HCT116 (cell line): Measurements from ENCODE around the gene MRPS34. TPM values are rescaled to one million over a fixed set of nuclear protein-coding genes. Genes with fewer than 3 reads are reported as not detected.

ENCODE experiments used
- ATAC-seq: fragments of 200-7000 bp; cut with Tn5 transposase; 2 replicates; pipeline ENCODE4 v1.9.1; 2020; ENCODE audit warnings: mild to moderate bottlenecking, moderate library complexity
- BruUV-seq: library from RNA; stranded (reverse); fragments of 400-500 nt; replicated peaks from 2 replicates; lab custom pipeline; 2021; lab: Mats Ljungman, UMichigan
- CTCF ChIA-PET: fragments of 300-600 bp; sonication (Branson Sonifier 250); formaldehyde crosslinking; loops from one replicate; lab custom pipeline; 2021; ENCODE audit warnings: antibody characterized with exemption; lab: Charles Lee
- POLR2A ChIA-PET: fragments of 300-600, 350-600 bp; sonication (Branson Sonifier 250); formaldehyde crosslinking; loops from one replicate; lab custom pipeline; 2021; ENCODE audit warnings: antibody characterized with exemption; lab: Charles Lee
- RAD21 ChIA-PET, 2 experiments: fragments of 300-600 bp; sonication (Branson Sonifier 250); formaldehyde crosslinking; loops; one replicate each; lab custom pipeline; 2023; ENCODE audit warnings: low total read pairs in 2 of 2; ENCODE audit not compliant: uncharacterized antibody in 2 of 2, unreplicated experiment in 2 of 2, low non-redundant PET in 1 of 2; lab: Charles Lee
- DNase-seq: peaks from one replicate; pipeline ENCODE4 v3.0.0-alpha.2; 2010; ENCODE audit warnings: low read depth, low spot score
- H2AFZ ChIP-seq: fragments of 200-600 bp; shearing (Covaris generic), sonication (generic); 2 replicates; pipeline ENCODE4 v1.6.1; 2017; ENCODE audit warnings: low read depth, mixed run types, mixed read lengths, antibody characterized with exemption, low read length; ENCODE audit not compliant: poor library complexity, severe bottlenecking
- H3K27ac ChIP-seq: 2 replicates; pipeline ENCODE4 v1.5.1; 2012; ENCODE audit warnings: low read depth, low read length
- H3K27me3 ChIP-seq: fragments of 200-600 bp; sonication (generic); 2 replicates; pipeline ENCODE4 v1.6.1; 2016; ENCODE audit warnings: mixed run types, low read length, mixed read lengths; ENCODE audit not compliant: insufficient read depth
- H3K36me3 ChIP-seq, 2 experiments: fragments of 200-500 bp in 1 of 2; fragments of 200-600 bp in 1 of 2; sonication (Bioruptor generic) in 1 of 2; sonication (generic) in 1 of 2; 2 replicates each; pipeline versions ENCODE4 v1.5.1 to v1.6.1; 2014 to 2016; ENCODE audit warnings: low read length in 2 of 2, inconsistent platforms in 1 of 2, mixed read lengths in 1 of 2, mixed run types in 1 of 2; ENCODE audit not compliant: insufficient read depth in 2 of 2, control insufficient read depth in 1 of 2
- H3K4me1 ChIP-seq, 2 experiments: fragments of 200-600 bp in 1 of 2; sonication (generic) in 1 of 2; 2 replicates each; pipeline versions ENCODE4 v1.5.1 to v1.6.1; 2012 to 2017; ENCODE audit warnings: low read length in 2 of 2, inconsistent platforms in 1 of 2, mild to moderate bottlenecking in 1 of 2, mixed read lengths in 1 of 2, mixed run types in 1 of 2, moderate library complexity in 1 of 2; ENCODE audit not compliant: insufficient read depth in 2 of 2, control insufficient read depth in 1 of 2
- H3K4me2 ChIP-seq: fragments of 200-600 bp; sonication (generic); 2 replicates; pipeline ENCODE4 v1.6.1; 2017; ENCODE audit warnings: mixed run types, low read length, mixed read lengths
- H3K4me3 ChIP-seq, 2 experiments: fragments of 200-600 bp in 1 of 2; sonication (generic) in 1 of 2; replicated peaks in 1 of 2; 2 replicates each; pipeline ENCODE4 v1.5.1; 2011 to 2016; ENCODE audit warnings: low read length in 2 of 2, control low read depth in 1 of 2, low read depth in 1 of 2, mild to moderate bottlenecking in 1 of 2, mixed read lengths in 1 of 2, mixed run types in 1 of 2
- H3K79me2 ChIP-seq: fragments of 200-600 bp; sonication (generic); 2 replicates; pipeline ENCODE4 v1.6.1; 2017; ENCODE audit warnings: mild to moderate bottlenecking, mixed run types, low read length, moderate library complexity, mixed read lengths; ENCODE audit not compliant: insufficient read depth
- H3K9ac ChIP-seq: fragments of 200-600 bp; sonication (generic); 2 replicates; pipeline ENCODE4 v1.6.1; 2016; ENCODE audit warnings: low read length, mixed read lengths
- H3K9me2 ChIP-seq: fragments of 200-600 bp; sonication (generic), shearing (Covaris generic); 2 replicates; pipeline ENCODE4 v1.6.1; 2017; ENCODE audit warnings: mixed run types, mild to moderate bottlenecking, moderate library complexity; ENCODE audit not compliant: insufficient read depth
- H3K9me3 ChIP-seq, 2 experiments: fragments of 200-500 bp in 1 of 2; fragments of 200-600 bp in 1 of 2; sonication (Bioruptor generic) in 1 of 2; sonication (generic) in 1 of 2; 2 replicates each; pipeline ENCODE4 v1.6.1; 2014 to 2017; ENCODE audit warnings: low read length in 2 of 2, mixed read lengths in 2 of 2, inconsistent platforms in 1 of 2, low read depth in 1 of 2, mild to moderate bottlenecking in 1 of 2, mixed run types in 1 of 2, moderate library complexity in 1 of 2; ENCODE audit not compliant: control insufficient read depth in 1 of 2, insufficient read depth in 1 of 2
- H4K20me1 ChIP-seq: fragments of 200-600 bp; sonication (generic), shearing (Covaris generic); 2 replicates; pipeline ENCODE4 v1.6.1; 2017; ENCODE audit warnings: mixed run types, mild to moderate bottlenecking, moderate library complexity; ENCODE audit not compliant: insufficient read depth
- CBX3 ChIP-seq: IDR thresholded peaks from 2 replicates; pipeline ENCODE4 v1.6.1; 2012; ENCODE audit warnings: low read depth
- CTCF ChIP-seq, 3 experiments: fragments of 200-600 bp in 1 of 3; sonication (generic) in 1 of 3; IDR thresholded peaks in 2 of 3; conservative IDR thresholded peaks in 1 of 3; 2 replicates each; pipeline ENCODE4 v1.5.1; 2012 to 2017; ENCODE audit warnings: low read depth in 2 of 3, low read length in 2 of 3, antibody characterized with exemption in 1 of 3, borderline replicate concordance in 1 of 3, control low read depth in 1 of 3, mild to moderate bottlenecking in 1 of 3, mixed read lengths in 1 of 3, mixed run types in 1 of 3, moderate library complexity in 1 of 3; ENCODE audit not compliant: insufficient read depth in 1 of 3
- EZH2 ChIP-seq: fragments of 200-600 bp; sonication (generic); IDR thresholded peaks from 2 replicates; pipeline ENCODE4 v1.6.1; 2017; ENCODE audit warnings: antibody characterized with exemption, mixed run types
- FOSL1 ChIP-seq: IDR thresholded peaks from 2 replicates; pipeline ENCODE4 v1.6.1; 2012; ENCODE audit warnings: low read depth
- JUND ChIP-seq: IDR thresholded peaks from 2 replicates; pipeline ENCODE4 v1.6.1; 2012
- MAX ChIP-seq: IDR thresholded peaks from 2 replicates; pipeline ENCODE4 v1.6.1; 2012
- POLR2A ChIP-seq: IDR thresholded peaks from 2 replicates; pipeline ENCODE4 v1.7.0; 2011; ENCODE audit warnings: borderline replicate concordance; ENCODE audit not compliant: insufficient read depth, insufficient read length; ENCODE audit errors: extremely low read depth
- POLR2AphosphoS5 ChIP-seq: IDR thresholded peaks from 2 replicates; pipeline ENCODE4 v1.6.1; 2011; ENCODE audit warnings: mild to moderate bottlenecking, low read depth, low read length, moderate library complexity
- SIN3A ChIP-seq: IDR thresholded peaks from 2 replicates; pipeline ENCODE4 v1.6.1; 2012; ENCODE audit warnings: low read depth
- SP1 ChIP-seq: IDR thresholded peaks from 2 replicates; pipeline ENCODE4 v1.6.1; 2012; ENCODE audit warnings: low read depth
- ZBTB33 ChIP-seq: IDR thresholded peaks from 2 replicates; pipeline ENCODE4 v1.6.1; 2011; ENCODE audit warnings: mild to moderate bottlenecking, low read length, moderate library complexity; ENCODE audit not compliant: insufficient replicate concordance; ENCODE audit errors: extremely low read depth
- ZFX ChIP-seq: fragments of 450-650 bp; IDR thresholded peaks from 2 replicates; pipeline ENCODE4 v1.6.1; 2017
- ZNF274 ChIP-seq: fragments of 200-500 bp; sonication (Bioruptor generic); IDR thresholded peaks from 2 replicates; pipeline ENCODE4 v1.6.1; 2014; ENCODE audit warnings: mild to moderate bottlenecking, low read depth, low read length, inconsistent platforms
- intact Hi-C: fragments of 100-400 bp; cut with micrococcal nuclease; formaldehyde crosslinking; loops from 2 replicates; pipeline ENCODE4 v1.10.0; 2022
- total RNA-seq: library from RNA; stranded (reverse); gene quantifications from one replicate; pipeline ENCODE4 v1.2.1, GENCODE V29; 2021; ENCODE audit not compliant: unreplicated experiment
- TF ChIP-seq, protein P1 (sequence below): IDR thresholded peaks from 2 replicates; pipeline ENCODE4 v1.6.1; 2012

Gene MRPS34
- total RNA-seq, 1 experiment from 2014 or later = 200 TPM

GRCh38 chr16:1818204-1818872 lies 45.4 kb upstream of the MRPS34 start:
- RAD21 ChIA-PET = no interaction called here
- no peak overlapping the region for H2AFZ ChIP-seq
- H3K27me3 ChIP-seq = no peaks in the 10 kb centered on the region
- H3K79me2 ChIP-seq = no peaks in the 10 kb centered on the region
- CTCF ChIA-PET = no interaction called here
- ATAC-seq (no peak), DNase-seq (no peak)
- POLR2A ChIA-PET = no interaction called here
- no peak overlapping the region for H3K4me2 ChIP-seq
- no peak overlapping the region for H3K4me3 ChIP-seq
- TF ChIP-seq FOSL1 = no peak
- TF ChIP-seq JUND = no peak
- TF ChIP-seq POLR2AphosphoS5 = no peak
- TF ChIP-seq SIN3A = no peak
- TF ChIP-seq CBX3 = no peak
- no peak for TF ChIP-seq SP1
- TF ChIP-seq ZNF274 = no peak
- no peak for TF ChIP-seq ZBTB33
- no peak overlapping the region for H3K9ac ChIP-seq
- intact Hi-C loops = no loop called here
- no peaks in the 10 kb centered on the region for H3K9me2 ChIP-seq
- no peaks in the 10 kb centered on the region for H3K4me1 ChIP-seq
- H3K9me3 ChIP-seq = no peaks in the 10 kb centered on the region
- no peak overlapping the region for H3K27ac ChIP-seq
- no TSS peak for BruUV-seq
- H3K36me3 ChIP-seq = 0 out of 4 replicates have a peak, but pooled peaks cover 2 to 5% of the 10 kb centered on the region in 2 experiments
- no peaks in the 10 kb centered on the region for H4K20me1 ChIP-seq

DNA sequence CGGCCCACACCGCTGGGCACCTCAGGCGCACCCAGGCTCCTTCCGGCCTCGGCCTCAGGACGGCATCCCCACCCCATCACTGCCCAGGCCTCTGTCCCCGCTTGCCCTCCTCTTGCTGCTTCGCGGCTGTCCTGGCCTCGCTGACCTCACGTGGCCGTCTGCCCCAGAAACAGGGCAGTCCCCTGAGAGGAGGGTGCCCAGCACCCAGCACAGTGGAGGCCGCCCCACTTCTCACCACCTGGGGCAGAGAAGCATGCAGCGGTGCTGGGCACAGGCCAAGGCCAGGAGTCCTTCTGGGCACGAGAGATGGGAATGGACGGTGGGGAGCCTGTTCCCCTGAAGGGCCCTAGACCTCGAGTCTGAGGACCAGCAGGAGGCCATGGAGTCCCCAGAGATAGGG lies 44.8 kb upstream of the MRPS34 start:
- BruUV-seq = no TSS peak
- H3K36me3 ChIP-seq = 0 out of 4 replicates have a peak, but pooled peaks cover 2 to 5% of the 10 kb centered on the region in 2 experiments
- H3K9me2 ChIP-seq = no peaks in the 10 kb centered on the region
- no peak overlapping the region for H3K27ac ChIP-seq
- no peaks in the 10 kb centered on the region for H3K79me2 ChIP-seq
- no peak overlapping the region for H3K4me2 ChIP-seq
- intact Hi-C loops = no loop called here
- no peaks in the 10 kb centered on the region for H3K9me3 ChIP-seq
- ATAC-seq (no peak), DNase-seq (no peak)
- ChIA-PET RAD21 (no interaction called here), CTCF (no interaction called here), POLR2A (no interaction called here)
- H4K20me1 ChIP-seq = no peaks in the 10 kb centered on the region
- peaks cover 3 to 4% of the 10 kb centered on the region in 2 experiments; a peak in 3 of 4 replicates for H3K4me1 ChIP-seq
- no peak overlapping the region for H2AFZ ChIP-seq
- H3K27me3 ChIP-seq = no peaks in the 10 kb centered on the region
- no peak overlapping the region for H3K4me3 ChIP-seq
- no peak overlapping the region for H3K9ac ChIP-seq
- TF ChIP-seq, protein P1, sequence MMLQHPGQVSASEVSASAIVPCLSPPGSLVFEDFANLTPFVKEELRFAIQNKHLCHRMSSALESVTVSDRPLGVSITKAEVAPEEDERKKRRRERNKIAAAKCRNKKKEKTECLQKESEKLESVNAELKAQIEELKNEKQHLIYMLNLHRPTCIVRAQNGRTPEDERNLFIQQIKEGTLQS = no peak
- TF ChIP-seq ZBTB33 = no peak
- no peak for TF ChIP-seq POLR2A
- no peak for TF ChIP-seq SIN3A
- TF ChIP-seq MAX = no peak
- no peak for TF ChIP-seq ZFX
- no peak for TF ChIP-seq CTCF (IDR thresholded peaks at IDR 0.05 in 2 of 3, conservative IDR thresholded peaks at IDR 0.05 in 1 of 3; ENCODE audit: borderline replicate concordance in 1 of 3, insufficient read depth in 1 of 3, low read depth in 2 of 3, low read length in 2 of 3)
- TF ChIP-seq EZH2 = no peak
